Stimulated activated CD8-positive, alpha-beta memory T cell treated with anti-CD3 and anti-CD28 coated beads, Interleukin-7, amount 100 ng/mL, for 4 hours (primary cell): ENCODE results near the gene CHST8.

Experiments
- DNase-seq, 2 donors: peaks; one replicate each; pipeline ENCODE4 v3.0.0-alpha.2; 2020; ENCODE audit warnings: low read depth in 2 of 2

The CHST8 gene

DNA sequence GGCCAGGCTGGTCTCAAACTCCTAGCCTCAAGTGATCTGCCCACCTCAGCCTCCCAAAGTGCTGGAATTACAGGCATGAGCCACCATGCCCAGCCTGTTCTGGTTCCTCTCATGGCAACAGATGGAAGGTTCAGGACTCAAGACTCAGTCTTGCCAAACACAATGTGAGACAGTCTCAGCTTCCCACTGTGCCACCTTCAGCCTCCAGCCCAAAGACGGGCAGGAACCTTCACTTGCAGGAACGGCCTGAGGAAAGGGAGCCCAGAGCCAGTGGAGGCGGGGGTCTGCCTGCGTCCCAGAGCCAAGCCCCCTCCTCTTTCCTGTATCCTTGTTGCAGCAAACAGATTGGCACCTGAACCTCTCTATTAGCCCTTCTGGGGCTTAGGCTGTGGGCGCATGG is 2.9 kb upstream of the CHST8 start:
- DNase-seq = no peak

DNA sequence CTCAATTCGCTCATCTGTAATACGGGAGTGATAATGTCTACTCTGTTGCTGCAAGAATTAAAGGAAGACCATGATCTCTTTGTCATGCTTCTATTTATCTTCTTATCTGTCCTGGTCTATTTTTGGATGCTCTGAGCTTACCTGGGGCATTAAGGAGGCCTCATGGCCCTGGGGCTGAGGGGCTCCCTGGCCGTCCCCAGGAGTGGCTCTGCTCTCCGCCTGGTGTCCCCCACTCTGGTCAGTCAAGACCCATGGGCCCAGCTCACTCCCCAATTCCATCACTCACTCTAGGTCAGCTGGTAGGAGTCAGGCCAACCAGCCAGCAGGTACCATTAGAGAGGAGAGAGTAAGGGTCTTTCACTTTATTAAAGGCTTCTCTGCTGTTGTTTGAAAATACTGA is 1.1 kb upstream of the CHST8 start:
- DNase-seq = no peak

- DNase-seq = no peak
These were observed 528 bp upstream of the CHST8 start for GRCh38 chr19:33621065-33621785.

DNA sequence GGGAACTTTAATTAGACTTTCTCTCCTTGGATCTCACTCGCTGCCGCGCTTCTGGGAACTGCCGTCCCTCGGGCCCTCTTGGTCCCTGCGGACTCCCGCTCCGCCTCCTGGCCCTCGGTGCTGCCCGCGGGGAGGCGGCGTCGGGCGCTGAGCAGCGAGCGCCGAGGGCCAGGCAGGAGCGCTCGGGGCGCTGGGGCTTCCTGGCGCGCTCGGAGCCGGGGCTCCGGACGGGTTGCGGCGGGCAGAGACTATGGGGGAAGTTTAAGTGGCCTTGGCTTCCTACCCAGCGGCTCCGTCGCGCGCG is 704 bp downstream of the CHST8 start:
- no peak for DNase-seq

DNA sequence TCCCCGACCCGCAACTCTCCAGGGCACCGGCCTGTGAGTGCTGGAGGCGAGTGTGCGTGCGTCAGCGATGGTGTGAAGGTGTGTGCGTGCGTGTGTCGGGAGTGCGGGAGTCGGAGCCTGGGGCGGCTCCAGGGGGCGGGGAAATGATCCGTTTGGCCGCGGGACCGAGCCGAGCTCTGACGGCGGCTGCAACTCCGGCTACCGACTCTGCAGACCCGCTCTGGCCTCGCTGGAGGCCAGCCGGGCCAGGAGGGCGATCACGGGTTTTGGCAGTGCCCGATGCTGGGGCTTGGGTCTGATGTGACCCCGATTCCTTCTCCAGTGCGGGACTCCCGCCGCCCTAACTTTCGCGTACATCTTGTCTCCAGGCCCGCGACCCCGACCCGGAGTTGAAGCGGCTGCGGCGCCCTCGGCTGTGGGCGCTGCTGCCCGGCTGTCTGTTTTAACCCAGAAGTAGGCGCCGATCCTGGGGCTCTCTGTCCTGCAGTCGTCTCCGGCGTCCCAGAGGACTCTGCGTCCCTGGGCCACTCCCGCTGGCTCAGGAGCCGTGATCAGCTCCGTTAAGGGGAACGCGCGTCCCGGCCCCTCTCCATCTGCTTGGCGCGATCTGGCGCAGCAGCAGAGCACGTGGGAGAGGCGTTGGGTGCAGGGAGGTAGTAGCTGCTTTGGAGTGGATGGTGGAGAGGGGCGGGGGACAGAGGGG is 1.2 kb downstream of the CHST8 start:
- DNase-seq = no peak

GRCh38 chr19:33624586-33624985 is 2.8 kb downstream of the CHST8 start:
- no peak for DNase-seq

DNA sequence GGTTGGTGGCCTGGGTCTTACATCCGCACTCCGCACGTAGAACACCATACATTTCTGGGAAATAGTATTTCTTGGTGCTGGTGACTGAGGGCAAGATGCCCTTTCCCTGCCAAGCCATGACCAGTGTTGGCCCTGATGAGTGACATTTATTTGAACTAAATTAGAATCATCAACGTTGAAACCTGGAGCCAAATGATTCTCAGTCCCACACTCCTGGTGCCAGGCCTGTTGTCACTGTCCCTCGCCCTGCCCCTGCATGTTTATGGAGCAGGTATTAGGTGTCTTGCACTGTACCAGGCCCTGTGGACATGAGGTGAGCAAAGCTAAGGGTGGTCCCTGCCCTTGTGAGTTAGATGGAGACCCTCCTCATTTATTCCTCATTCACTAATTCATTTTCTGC is 5.8 kb downstream of the CHST8 start:
- DNase-seq = no peak

GRCh38 chr19:33627962-33628839 is 6.4 kb downstream of the CHST8 start:
- no peak for DNase-seq

- DNase-seq = no peak
These were observed 7.4 kb downstream of the CHST8 start for GRCh38 chr19:33628921-33629825.

DNA sequence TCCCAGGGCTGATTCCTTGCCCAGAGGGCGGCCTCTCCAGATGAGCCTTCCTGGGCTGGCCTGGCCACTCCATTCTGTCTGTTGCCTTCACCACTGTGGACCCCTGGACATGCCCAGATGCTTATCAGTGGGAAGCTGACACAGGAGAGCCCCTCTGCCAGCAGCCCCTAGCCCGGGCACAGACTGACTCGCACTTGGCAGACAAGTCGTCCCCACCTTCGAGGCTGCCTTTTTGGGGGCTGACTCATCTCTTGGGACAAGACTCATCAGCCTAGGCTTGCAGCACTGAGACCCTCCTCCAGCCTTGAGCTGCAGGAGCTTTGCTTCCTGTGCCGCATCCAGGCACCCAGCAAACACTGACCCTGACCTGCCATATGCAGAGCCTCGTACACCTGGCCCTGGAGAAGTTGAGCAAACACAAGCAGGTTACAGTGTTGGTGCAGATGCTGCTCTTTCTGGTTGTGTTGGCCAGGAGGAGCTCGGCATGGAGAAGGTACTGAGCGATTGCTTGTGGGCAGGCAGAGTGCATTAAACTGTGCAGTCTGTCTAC is 8.1 kb downstream of the CHST8 start:
- no peak for DNase-seq

DNA sequence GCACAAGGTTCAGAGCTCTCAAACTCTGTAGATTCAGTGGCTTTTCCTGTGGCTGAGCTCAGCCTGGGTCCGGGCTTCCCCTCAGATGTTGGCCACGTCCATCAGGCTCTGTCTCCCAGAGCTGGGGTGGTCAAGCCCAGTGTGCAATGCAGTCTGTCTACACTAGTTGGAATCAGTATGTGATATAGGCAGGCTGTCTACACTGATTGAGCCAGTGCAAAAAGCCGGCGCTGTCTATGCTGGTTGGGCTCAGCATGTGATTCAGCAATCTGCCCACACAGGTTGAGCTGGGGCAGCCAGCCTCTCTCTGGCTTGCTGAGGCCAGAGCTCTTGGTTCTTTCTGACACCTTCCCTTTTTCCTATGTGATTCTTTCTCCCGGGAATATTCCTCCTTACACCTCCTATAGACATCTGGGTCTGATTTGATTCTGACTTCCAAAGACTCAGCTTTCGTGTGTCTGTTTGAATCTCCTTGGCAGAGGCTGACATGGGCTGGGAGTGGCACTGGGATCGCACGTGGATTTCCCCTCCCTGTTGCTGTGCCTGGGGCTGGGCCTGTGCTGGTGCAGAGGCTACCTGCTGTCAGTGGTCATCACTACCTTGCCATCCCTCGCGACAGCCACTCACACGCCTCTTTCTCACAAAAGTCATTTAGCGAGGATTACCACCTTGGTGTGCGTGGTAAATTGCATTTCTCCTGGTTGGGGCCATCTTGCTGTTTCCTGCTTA is 9.3 kb downstream of the CHST8 start:
- no peak for DNase-seq

DNA sequence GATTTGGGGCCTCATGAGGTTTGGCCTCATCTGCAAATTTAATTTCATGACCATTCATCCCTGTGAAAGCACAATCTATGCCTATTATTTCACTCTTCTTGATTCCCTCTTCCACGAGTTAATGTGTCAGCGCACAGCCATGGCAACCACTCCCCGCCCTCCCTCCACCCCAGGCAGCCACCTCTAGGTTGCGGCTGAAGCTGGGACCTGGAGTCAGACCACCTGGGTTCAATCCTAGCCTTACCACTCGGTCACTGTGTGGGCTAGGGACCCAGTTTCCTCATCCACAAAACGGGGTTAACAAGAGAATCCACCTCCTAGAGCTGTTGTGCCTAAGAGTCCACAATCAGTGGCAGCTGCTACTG is 9.8 kb downstream of the CHST8 start:
- DNase-seq = no peak

GRCh38 chr19:33634361-33635091 is 12.8 kb downstream of the CHST8 start:
- DNase-seq = no peak

DNA sequence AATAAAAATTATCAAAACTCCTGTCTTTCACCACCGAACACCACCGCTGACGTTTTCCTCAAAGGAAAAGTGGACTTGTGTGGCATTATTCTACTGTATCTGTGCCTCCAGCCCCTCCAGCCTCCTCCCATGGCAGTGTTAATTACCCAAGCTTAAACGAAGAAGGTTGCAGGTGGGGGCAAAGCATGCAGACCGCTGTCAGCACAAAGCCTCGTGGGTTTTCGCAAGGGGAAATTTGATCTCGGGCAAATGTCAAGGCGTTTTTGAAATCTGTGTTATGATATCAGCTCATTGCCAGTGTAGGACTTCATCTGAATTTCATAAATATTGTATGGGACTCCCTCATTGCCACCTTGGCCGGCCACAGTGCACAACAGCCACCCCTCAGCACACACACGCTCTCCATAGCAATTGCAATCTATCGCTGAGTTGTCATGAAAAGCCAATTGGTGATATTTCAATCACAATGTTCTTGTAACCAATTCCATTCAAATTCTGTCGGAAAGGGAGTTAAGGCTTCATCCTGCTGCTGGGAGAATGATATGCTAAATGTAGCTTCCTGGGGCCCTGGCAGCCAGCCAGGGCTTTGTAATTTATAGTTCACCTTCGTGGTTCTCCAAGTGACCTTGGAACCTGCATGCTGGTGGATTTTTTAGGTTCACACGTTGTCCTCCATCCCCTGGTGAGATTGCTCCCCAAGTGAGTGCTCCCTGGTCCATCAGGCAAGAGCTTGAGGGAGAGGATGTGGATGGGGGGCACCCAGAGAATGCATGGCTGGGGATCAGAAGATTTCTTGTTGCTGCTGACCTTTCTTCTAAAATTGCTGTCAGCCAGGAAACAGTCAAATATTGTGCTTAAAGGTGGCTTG is 16.6 kb downstream of the CHST8 start:
- DNase-seq = no peak

- DNase-seq = no peak
These were observed 17.4 kb downstream of the CHST8 start for GRCh38 chr19:33639035-33639681.

DNA sequence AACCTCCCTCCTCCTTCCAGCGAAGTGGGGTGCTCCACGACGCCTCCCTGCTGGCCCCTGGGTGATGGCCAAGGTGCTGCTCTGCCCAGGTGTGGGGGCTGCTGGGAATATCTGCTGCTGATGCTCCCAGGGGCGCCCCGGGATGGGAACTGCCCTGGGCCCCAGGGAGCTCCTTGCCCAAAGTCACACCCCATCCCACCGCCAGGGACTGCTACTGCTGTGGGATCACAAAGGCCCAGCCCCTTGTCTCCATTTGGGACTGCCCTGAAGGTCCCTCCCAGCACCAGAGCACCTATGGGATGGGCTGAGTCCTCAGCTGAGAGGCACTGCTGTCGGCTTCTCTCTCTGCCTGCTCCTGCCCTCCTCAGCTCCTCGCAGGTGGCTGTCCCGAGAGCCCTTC is 19.0 kb downstream of the CHST8 start:
- DNase-seq = no peak

GRCh38 chr19:33641261-33641660 is 19.5 kb downstream of the CHST8 start:
- no peak for DNase-seq

- no peak for DNase-seq
These were observed 20.3 kb downstream of the CHST8 start for GRCh38 chr19:33641956-33642498.
